ENCODE results near the gene RBM20. TPM values are rescaled to one million over a fixed set of nuclear protein-coding genes. Genes with fewer than 3 reads are reported as not detected.
A peak's percentile ranks its signal among the peaks of the same experiment; 100 is the strongest.

The RBM20 gene
- total and polyA plus RNA-seq, 2 experiments from 2014 or later, result 0.05 to 0.17 TPM

DNA sequence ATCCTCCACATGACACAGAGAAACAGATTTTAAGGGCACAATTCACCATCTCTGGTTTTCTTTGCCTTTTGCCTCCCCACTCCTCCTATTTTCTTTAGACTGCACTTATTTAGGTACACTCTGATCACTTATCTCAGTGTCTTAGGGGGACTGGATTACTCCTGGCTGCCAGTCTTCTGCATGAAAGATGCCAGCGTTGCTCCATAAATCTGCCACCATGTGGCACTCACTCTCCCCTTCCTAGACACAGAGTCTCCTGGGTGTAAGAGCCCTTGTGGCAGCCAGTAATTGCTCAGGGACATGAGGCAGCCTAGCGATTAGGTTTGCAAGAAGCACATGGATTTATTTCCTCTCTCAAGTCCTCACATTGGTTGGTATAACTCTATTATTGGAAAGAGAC, 34.5 kb upstream of the RBM20 start:
- Histone ChIP-seq H3K27me3 (ENCODE audit: insufficient read depth) (no peaks in the 10 kb centered on the region), H4K20me1 (replicated peaks; ENCODE audit: insufficient read depth) (no peaks in the 10 kb centered on the region), H3K9me2 (ENCODE audit: insufficient read depth) (no peaks in the 10 kb centered on the region), H3K4me3 (no peak overlapping the region), H3K4me2 (no peak overlapping the region), H3F3A (replicated peaks; ENCODE audit: low read depth) (no peaks in the 10 kb centered on the region; the same call in 1 of the 2 replicates), H3K4me1 (ENCODE audit: insufficient read depth) (peaks cover 17% of the 10 kb centered on the region), H2AFZ (no peak overlapping the region), H3K27ac (ENCODE audit: low read depth) (no peak overlapping the region), H3K79me2 (replicated peaks; ENCODE audit: insufficient read depth) (no peaks in the 10 kb centered on the region), H3K36me3 (ENCODE audit: insufficient read depth) (0 out of 2 replicates have a peak, but pooled peaks cover 4% of the 10 kb centered on the region)
- H3K9me3 Mint-ChIP-seq, result no peaks in the 10 kb centered on the region
- DNase-seq (ENCODE audit: low spot score), result peak; percentile 9
- no peak overlapping the region for H3K4me3 Mint-ChIP-seq
- no peak for TF ChIP-seq NANOG (IDR thresholded peaks at IDR 0.05; ENCODE audit: borderline replicate concordance)
- TF ChIP-seq, protein P1, sequence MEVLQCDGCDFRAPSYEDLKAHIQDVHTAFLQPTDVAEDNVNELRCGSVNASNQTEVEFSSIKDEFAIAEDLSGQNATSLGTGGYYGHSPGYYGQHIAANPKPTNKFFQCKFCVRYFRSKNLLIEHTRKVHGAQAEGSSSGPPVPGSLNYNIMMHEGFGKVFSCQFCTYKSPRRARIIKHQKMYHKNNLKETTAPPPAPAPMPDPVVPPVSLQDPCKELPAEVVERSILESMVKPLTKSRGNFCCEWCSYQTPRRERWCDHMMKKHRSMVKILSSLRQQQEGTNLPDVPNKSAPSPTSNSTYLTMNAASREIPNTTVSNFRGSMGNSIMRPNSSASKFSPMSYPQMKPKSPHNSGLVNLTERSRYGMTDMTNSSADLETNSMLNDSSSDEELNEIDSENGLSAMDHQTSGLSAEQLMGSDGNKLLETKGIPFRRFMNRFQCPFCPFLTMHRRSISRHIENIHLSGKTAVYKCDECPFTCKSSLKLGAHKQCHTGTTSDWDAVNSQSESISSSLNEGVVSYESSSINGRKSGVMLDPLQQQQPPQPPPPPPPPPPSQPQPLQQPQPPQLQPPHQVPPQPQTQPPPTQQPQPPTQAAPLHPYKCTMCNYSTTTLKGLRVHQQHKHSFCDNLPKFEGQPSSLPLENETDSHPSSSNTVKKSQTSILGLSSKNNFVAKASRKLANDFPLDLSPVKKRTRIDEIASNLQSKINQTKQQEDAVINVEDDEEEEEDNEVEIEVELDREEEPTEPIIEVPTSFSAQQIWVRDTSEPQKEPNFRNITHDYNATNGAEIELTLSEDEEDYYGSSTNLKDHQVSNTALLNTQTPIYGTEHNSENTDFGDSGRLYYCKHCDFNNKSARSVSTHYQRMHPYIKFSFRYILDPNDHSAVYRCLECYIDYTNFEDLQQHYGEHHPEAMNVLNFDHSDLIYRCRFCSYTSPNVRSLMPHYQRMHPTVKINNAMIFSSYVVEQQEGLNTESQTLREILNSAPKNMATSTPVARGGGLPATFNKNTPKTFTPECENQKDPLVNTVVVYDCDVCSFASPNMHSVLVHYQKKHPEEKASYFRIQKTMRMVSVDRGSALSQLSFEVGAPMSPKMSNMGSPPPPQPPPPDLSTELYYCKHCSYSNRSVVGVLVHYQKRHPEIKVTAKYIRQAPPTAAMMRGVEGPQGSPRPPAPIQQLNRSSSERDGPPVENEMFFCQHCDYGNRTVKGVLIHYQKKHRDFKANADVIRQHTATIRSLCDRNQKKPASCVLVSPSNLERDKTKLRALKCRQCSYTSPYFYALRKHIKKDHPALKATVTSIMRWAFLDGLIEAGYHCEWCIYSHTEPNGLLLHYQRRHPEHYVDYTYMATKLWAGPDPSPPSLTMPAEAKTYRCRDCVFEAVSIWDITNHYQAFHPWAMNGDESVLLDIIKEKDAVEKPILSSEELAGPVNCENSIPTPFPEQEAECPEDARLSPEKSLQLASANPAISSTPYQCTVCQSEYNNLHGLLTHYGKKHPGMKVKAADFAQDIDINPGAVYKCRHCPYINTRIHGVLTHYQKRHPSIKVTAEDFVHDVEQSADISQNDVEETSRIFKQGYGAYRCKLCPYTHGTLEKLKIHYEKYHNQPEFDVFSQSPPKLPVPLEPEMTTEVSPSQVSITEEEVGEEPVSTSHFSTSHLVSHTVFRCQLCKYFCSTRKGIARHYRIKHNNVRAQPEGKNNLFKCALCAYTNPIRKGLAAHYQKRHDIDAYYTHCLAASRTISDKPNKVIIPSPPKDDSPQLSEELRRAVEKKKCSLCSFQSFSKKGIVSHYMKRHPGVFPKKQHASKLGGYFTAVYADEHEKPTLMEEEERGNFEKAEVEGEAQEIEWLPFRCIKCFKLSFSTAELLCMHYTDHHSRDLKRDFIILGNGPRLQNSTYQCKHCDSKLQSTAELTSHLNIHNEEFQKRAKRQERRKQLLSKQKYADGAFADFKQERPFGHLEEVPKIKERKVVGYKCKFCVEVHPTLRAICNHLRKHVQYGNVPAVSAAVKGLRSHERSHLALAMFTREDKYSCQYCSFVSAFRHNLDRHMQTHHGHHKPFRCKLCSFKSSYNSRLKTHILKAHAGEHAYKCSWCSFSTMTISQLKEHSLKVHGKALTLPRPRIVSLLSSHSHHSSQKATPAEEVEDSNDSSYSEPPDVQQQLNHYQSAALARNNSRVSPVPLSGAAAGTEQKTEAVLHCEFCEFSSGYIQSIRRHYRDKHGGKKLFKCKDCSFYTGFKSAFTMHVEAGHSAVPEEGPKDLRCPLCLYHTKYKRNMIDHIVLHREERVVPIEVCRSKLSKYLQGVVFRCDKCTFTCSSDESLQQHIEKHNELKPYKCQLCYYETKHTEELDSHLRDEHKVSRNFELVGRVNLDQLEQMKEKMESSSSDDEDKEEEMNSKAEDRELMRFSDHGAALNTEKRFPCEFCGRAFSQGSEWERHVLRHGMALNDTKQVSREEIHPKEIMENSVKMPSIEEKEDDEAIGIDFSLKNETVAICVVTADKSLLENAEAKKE (CRISPR knock-in tag; IDR thresholded peaks at IDR 0.05), result no peak
- TF ChIP-seq, protein P2, sequence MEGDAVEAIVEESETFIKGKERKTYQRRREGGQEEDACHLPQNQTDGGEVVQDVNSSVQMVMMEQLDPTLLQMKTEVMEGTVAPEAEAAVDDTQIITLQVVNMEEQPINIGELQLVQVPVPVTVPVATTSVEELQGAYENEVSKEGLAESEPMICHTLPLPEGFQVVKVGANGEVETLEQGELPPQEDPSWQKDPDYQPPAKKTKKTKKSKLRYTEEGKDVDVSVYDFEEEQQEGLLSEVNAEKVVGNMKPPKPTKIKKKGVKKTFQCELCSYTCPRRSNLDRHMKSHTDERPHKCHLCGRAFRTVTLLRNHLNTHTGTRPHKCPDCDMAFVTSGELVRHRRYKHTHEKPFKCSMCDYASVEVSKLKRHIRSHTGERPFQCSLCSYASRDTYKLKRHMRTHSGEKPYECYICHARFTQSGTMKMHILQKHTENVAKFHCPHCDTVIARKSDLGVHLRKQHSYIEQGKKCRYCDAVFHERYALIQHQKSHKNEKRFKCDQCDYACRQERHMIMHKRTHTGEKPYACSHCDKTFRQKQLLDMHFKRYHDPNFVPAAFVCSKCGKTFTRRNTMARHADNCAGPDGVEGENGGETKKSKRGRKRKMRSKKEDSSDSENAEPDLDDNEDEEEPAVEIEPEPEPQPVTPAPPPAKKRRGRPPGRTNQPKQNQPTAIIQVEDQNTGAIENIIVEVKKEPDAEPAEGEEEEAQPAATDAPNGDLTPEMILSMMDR (conservative IDR thresholded peaks at IDR 0.05; ENCODE audit: low read depth in 2 of 2), result peak in 1 of 2 experiments; percentile 17; a peak in 1 of 4 replicates
- no peak for TF ChIP-seq JUNB (IDR thresholded peaks at IDR 0.05; ENCODE audit: unreplicated experiment)
- TF ChIP-seq, protein P3, sequence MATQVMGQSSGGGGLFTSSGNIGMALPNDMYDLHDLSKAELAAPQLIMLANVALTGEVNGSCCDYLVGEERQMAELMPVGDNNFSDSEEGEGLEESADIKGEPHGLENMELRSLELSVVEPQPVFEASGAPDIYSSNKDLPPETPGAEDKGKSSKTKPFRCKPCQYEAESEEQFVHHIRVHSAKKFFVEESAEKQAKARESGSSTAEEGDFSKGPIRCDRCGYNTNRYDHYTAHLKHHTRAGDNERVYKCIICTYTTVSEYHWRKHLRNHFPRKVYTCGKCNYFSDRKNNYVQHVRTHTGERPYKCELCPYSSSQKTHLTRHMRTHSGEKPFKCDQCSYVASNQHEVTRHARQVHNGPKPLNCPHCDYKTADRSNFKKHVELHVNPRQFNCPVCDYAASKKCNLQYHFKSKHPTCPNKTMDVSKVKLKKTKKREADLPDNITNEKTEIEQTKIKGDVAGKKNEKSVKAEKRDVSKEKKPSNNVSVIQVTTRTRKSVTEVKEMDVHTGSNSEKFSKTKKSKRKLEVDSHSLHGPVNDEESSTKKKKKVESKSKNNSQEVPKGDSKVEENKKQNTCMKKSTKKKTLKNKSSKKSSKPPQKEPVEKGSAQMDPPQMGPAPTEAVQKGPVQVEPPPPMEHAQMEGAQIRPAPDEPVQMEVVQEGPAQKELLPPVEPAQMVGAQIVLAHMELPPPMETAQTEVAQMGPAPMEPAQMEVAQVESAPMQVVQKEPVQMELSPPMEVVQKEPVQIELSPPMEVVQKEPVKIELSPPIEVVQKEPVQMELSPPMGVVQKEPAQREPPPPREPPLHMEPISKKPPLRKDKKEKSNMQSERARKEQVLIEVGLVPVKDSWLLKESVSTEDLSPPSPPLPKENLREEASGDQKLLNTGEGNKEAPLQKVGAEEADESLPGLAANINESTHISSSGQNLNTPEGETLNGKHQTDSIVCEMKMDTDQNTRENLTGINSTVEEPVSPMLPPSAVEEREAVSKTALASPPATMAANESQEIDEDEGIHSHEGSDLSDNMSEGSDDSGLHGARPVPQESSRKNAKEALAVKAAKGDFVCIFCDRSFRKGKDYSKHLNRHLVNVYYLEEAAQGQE (IDR thresholded peaks at IDR 0.05; ENCODE audit: unreplicated experiment), result no peak
- H3K27me3 Mint-ChIP-seq (ENCODE audit: insufficient read depth, low read depth, poor library complexity), result no peaks in the 10 kb centered on the region
- peaks cover 10% of the 10 kb centered on the region for H3K36me3 Mint-ChIP-seq (ENCODE audit: low read depth)
- no peak overlapping the region for H3K27ac Mint-ChIP-seq
- peak; percentile 8; the same call in 1 of the 3 replicates for ATAC-seq
- H3K4me1 Mint-ChIP-seq, result peaks cover 21% of the 10 kb centered on the region

All from GM23338 (cell line).